GM23248 (cell line): ENCODE measurements around the gene GALNT14. TPM values are rescaled to one million over a fixed set of nuclear protein-coding genes. Genes with fewer than 3 reads are reported as not detected.

ENCODE experiments used
- DNase-seq: peaks from one replicate; pipeline ENCODE4 v3.0.0-alpha.2; 2015
- H2AFZ ChIP-seq: fragments of 200-600 bp; sonication (generic); 2 replicates; pipeline ENCODE4 v1.6.1; 2016; ENCODE audit warnings: antibody characterized with exemption
- H3F3A ChIP-seq: fragments of 200-600 bp; sonication (generic); 2 replicates; pipeline ENCODE4 v1.6.1; 2016; ENCODE audit warnings: mild to moderate bottlenecking, antibody characterized with exemption, mixed run types; ENCODE audit not compliant: insufficient read depth
- H3K27ac ChIP-seq: fragments of 200-600 bp; sonication (generic); 2 replicates; pipeline ENCODE4 v1.5.1; 2016; ENCODE audit warnings: mild to moderate bottlenecking
- H3K27me3 ChIP-seq: fragments of 200-600 bp; sonication (generic); replicated peaks from 2 replicates; pipeline ENCODE4 v1.6.1; 2016; ENCODE audit warnings: mild to moderate bottlenecking; ENCODE audit not compliant: insufficient read depth
- H3K36me3 ChIP-seq: fragments of 200-600 bp; sonication (generic); 2 replicates; pipeline ENCODE4 v1.6.1; 2016; ENCODE audit warnings: low read depth, mild to moderate bottlenecking
- H3K4me1 ChIP-seq: fragments of 200-600 bp; sonication (generic); 2 replicates; pipeline ENCODE4 v1.6.1; 2016; ENCODE audit warnings: mild to moderate bottlenecking; ENCODE audit not compliant: insufficient read depth
- H3K4me2 ChIP-seq: fragments of 200-600 bp; sonication (generic); one replicate; pipeline ENCODE4 v1.6.1; 2016; ENCODE audit warnings: mild to moderate bottlenecking; ENCODE audit not compliant: unreplicated experiment
- H3K4me3 ChIP-seq: fragments of 200-600 bp; sonication (generic); 2 replicates; pipeline ENCODE4 v1.5.1; 2016; ENCODE audit warnings: mild to moderate bottlenecking
- H3K79me2 ChIP-seq: fragments of 200-600 bp; sonication (generic); 2 replicates; pipeline ENCODE4 v1.6.1; 2016; ENCODE audit warnings: mild to moderate bottlenecking; ENCODE audit not compliant: insufficient read depth
- H3K9ac ChIP-seq: fragments of 200-600 bp; sonication (generic); 2 replicates; pipeline ENCODE4 v1.6.1; 2016; ENCODE audit warnings: mild to moderate bottlenecking
- H3K9me2 ChIP-seq: fragments of 200-600 bp; sonication (generic); 2 replicates; pipeline ENCODE4 v1.6.1; 2016; ENCODE audit warnings: mixed run types, mild to moderate bottlenecking, moderate library complexity; ENCODE audit not compliant: insufficient read depth
- H3K9me3 ChIP-seq: fragments of 200-600 bp; sonication (generic); one replicate; pipeline ENCODE4 v1.6.1; 2017; ENCODE audit warnings: low read depth
- H4K20me1 ChIP-seq: fragments of 200-600 bp; sonication (generic); 2 replicates; pipeline ENCODE4 v1.6.0; 2016; ENCODE audit not compliant: insufficient read depth
- EZH2 ChIP-seq: fragments of 200-600 bp; sonication (generic); IDR thresholded peaks from 2 replicates; pipeline ENCODE4 v1.6.1; 2018; ENCODE audit warnings: antibody characterized with exemption, mild to moderate bottlenecking; ENCODE audit not compliant: insufficient read depth, poor library complexity, severe bottlenecking
- EZH2phosphoT487 ChIP-seq: fragments of 200-600 bp; sonication (generic); IDR thresholded peaks from 2 replicates; pipeline ENCODE4 v1.6.1; 2018; ENCODE audit warnings: antibody characterized with exemption, moderate library complexity, mild to moderate bottlenecking, low read depth; ENCODE audit not compliant: insufficient read depth
- WGBS, 2 experiments: methylation state at CpG; one replicate each; pipeline ENCODE4 v1.1.6; 2015 to 2017; ENCODE audit warnings: low lambda C conversion rate in 2 of 2, low coverage in 1 of 2; ENCODE audit errors: missing lambda C conversion rate in 2 of 2; 5-methylcytosine and 5-hydroxymethylcytosine counted together
- in situ Hi-C: fragments of 300-500 bp; cut with MboI; formaldehyde crosslinking; loops from 2 replicates; pipeline ENCODE4 v1.15.0; 2020
- polyA plus RNA-seq: library from polyadenylated mRNA; unstranded; fragments of >200 nt; fragmentation: Nextera tagmentation; extraction: Ambion mirVana; gene quantifications from 2 replicates; pipeline ENCODE4 v1.2.1, GENCODE V29; 2016
- total RNA-seq: library from RNA; depleted of rRNA; stranded (reverse); fragments of >200 nt; shearing (Covaris generic); gene quantifications from 2 replicates; pipeline ENCODE4 v1.2.3, GENCODE V29; 2014

GALNT14 gene
- total and polyA plus RNA-seq, 2 experiments from 2014 or later: 3.2 to 3.5 TPM

- Histone ChIP-seq H3K4me3 (no peak overlapping the region), H3K4me2 (no peak overlapping the region), H3K27me3 (peaks cover 28% of the 10 kb centered on the region), H3K79me2 (no peaks in the 10 kb centered on the region), H3F3A (no peaks in the 10 kb centered on the region), H3K4me1 (no peaks in the 10 kb centered on the region), H3K27ac (no peak overlapping the region), H3K36me3 (no peaks in the 10 kb centered on the region), H2AFZ (no peak overlapping the region), H3K9me3 (no peaks in the 10 kb centered on the region), H3K9me2 (no peaks in the 10 kb centered on the region), H4K20me1 (no peaks in the 10 kb centered on the region), H3K9ac (no peak overlapping the region)
- TF ChIP-seq EZH2: no peak
- no peak for TF ChIP-seq EZH2phosphoT487
- in situ Hi-C loops: no loop called here
- 93 to 99% methylated on average over 4 of the region's 4 CpGs for WGBS, 2 experiments
- no peak for DNase-seq
Observed at GRCh38 chr2:31139671-31140070, 1.4 kb upstream of the GALNT14 start.

GRCh38 chr2:31137211-31138036 is 816 bp downstream of the GALNT14 start:
- in situ Hi-C loops: no loop called here
- peak; percentile 15 for TF ChIP-seq EZH2
- no peak for TF ChIP-seq EZH2phosphoT487
- H3K79me2 ChIP-seq: no peaks in the 10 kb centered on the region
- peaks cover 22% of the 10 kb centered on the region; the same call in 1 of the 2 replicates for H3K27me3 ChIP-seq
- H3K4me3 ChIP-seq: peak overlapping the region; percentile 78
- no peaks in the 10 kb centered on the region for H3K4me1 ChIP-seq
- no peaks in the 10 kb centered on the region for H3F3A ChIP-seq
- H3K9me3 ChIP-seq: no peaks in the 10 kb centered on the region
- peak; percentile 47 for DNase-seq
- H3K4me2 ChIP-seq: peak overlapping the region; percentile 82
- peak overlapping the region; percentile 42 for H3K9ac ChIP-seq
- WGBS, 2 experiments: 4% methylated on average over 54 to 55 of the region's 72 CpGs
- H2AFZ ChIP-seq: peak overlapping the region; percentile 86
- no peaks in the 10 kb centered on the region for H4K20me1 ChIP-seq
- no peaks in the 10 kb centered on the region for H3K36me3 ChIP-seq
- H3K27ac ChIP-seq: no peak overlapping the region
- no peaks in the 10 kb centered on the region for H3K9me2 ChIP-seq

- Histone ChIP-seq H3K4me2 (peak overlapping the region; percentile 82), H2AFZ (peak overlapping the region; percentile 86; the same call in 1 of the 2 replicates), H3K36me3 (no peaks in the 10 kb centered on the region), H3K4me3 (peak overlapping the region; percentile 78; the same call in 1 of the 2 replicates), H3F3A (no peaks in the 10 kb centered on the region), H3K9me2 (no peaks in the 10 kb centered on the region), H3K4me1 (no peaks in the 10 kb centered on the region), H3K27ac (no peak overlapping the region), H3K9me3 (no peaks in the 10 kb centered on the region), H4K20me1 (no peaks in the 10 kb centered on the region), H3K79me2 (no peaks in the 10 kb centered on the region), H3K9ac (no peak overlapping the region), H3K27me3 (peaks cover 20% of the 10 kb centered on the region; the same call in 1 of the 2 replicates)
- peak; percentile 3 for TF ChIP-seq EZH2
- TF ChIP-seq EZH2phosphoT487: no peak
- WGBS, 2 experiments: 62 to 64% methylated on average over 10 of the region's 10 CpGs
- no peak for DNase-seq
- in situ Hi-C loops: no loop called here
Observed at GRCh38 chr2:31136732-31137131, 1.5 kb downstream of the GALNT14 start.

- no peaks in the 10 kb centered on the region for H3K9me2 ChIP-seq
- in situ Hi-C loops: no loop called here
- no peak overlapping the region for H2AFZ ChIP-seq
- H3K27ac ChIP-seq: no peak overlapping the region
- H3K4me2 ChIP-seq: no peak overlapping the region
- DNase-seq: no peak
- H4K20me1 ChIP-seq: no peaks in the 10 kb centered on the region
- no peaks in the 10 kb centered on the region for H3K36me3 ChIP-seq
- H3K4me1 ChIP-seq: no peaks in the 10 kb centered on the region
- H3K4me3 ChIP-seq: no peak overlapping the region
- peaks cover 16% of the 10 kb centered on the region; the same call in 1 of the 2 replicates for H3K27me3 ChIP-seq
- H3F3A ChIP-seq: no peaks in the 10 kb centered on the region
- H3K9me3 ChIP-seq: no peaks in the 10 kb centered on the region
- H3K9ac ChIP-seq: no peak overlapping the region
- no peaks in the 10 kb centered on the region for H3K79me2 ChIP-seq
- WGBS, 2 experiments: 46 to 67% methylated on average over 2 to 3 of the region's 3 CpGs
- TF ChIP-seq EZH2: no peak
- TF ChIP-seq EZH2phosphoT487: no peak
Observed at GRCh38 chr2:31136000-31136399, 2.2 kb downstream of the GALNT14 start.
